HepG2 (cell line): ENCODE data around the gene PRPF4.

Source experiments
- CTCF ChIP-seq: sonication (generic); formaldehyde crosslinking; IDR thresholded peaks from 2 replicates; pipeline ENCODE4 v1.5.0; 2020; ENCODE audit warnings: mild to moderate bottlenecking, missing genetic modification reagents, moderate library complexity
- ESRRA ChIP-seq: sonication (generic); formaldehyde crosslinking; IDR thresholded peaks from 2 replicates; pipeline ENCODE4 v1.5.1; 2020; ENCODE audit warnings: mild to moderate bottlenecking, low read depth, missing genetic modification reagents
- EZH2 ChIP-seq: conservative IDR thresholded peaks from 2 replicates; pipeline ENCODE4 v1.6.1; 2012; ENCODE audit warnings: mild to moderate bottlenecking, low read depth, low read length, moderate library complexity
- HDAC1 ChIP-seq: sonication (generic); formaldehyde crosslinking; IDR thresholded peaks from 2 replicates; pipeline ENCODE4 v1.5.1; 2020; ENCODE audit warnings: mild to moderate bottlenecking, missing genetic modification reagents
- KLF13 ChIP-seq: sonication (generic); formaldehyde crosslinking; IDR thresholded peaks from 2 replicates; pipeline ENCODE4 v1.4.0; 2020; ENCODE audit warnings: mild to moderate bottlenecking, missing genetic modification reagents
- MAZ ChIP-seq, 2 experiments: sonication (generic) in 1 of 2; formaldehyde crosslinking in 1 of 2; IDR thresholded peaks; 2 replicates each; pipeline versions ENCODE4 v1.5.0 to v1.6.1; 2012 to 2020; ENCODE audit warnings: low read depth in 2 of 2, mild to moderate bottlenecking in 2 of 2, borderline replicate concordance in 1 of 2, improper control_type of control experiment in 1 of 2, low read length in 1 of 2, missing genetic modification reagents in 1 of 2, moderate library complexity in 1 of 2
- PRDM15 ChIP-seq: sonication (generic); formaldehyde crosslinking; IDR thresholded peaks from 2 replicates; pipeline ENCODE4 v1.4.0; 2020; ENCODE audit warnings: missing genetic modification reagents
- REST ChIP-seq, 2 experiments: IDR thresholded peaks; 2 replicates each; pipeline ENCODE4 v1.6.1; 2011 to 2012; ENCODE audit warnings: low read length in 2 of 2, borderline replicate concordance in 1 of 2, low read depth in 1 of 2, mild to moderate bottlenecking in 1 of 2, moderate library complexity in 1 of 2
- STAT5B ChIP-seq: sonication (generic); formaldehyde crosslinking; IDR thresholded peaks from 2 replicates; pipeline ENCODE4 v1.4.0; 2020; ENCODE audit warnings: missing genetic modification reagents
- TRIM22 ChIP-seq: fragments of 450-650 bp; IDR thresholded peaks from 2 replicates; pipeline ENCODE4 v1.6.1; 2017
- USF2 ChIP-seq, 2 experiments: sonication (generic) in 1 of 2; formaldehyde crosslinking in 1 of 2; IDR thresholded peaks; 2 replicates each; pipeline versions ENCODE4 v1.5.1 to v1.6.1; 2011 to 2020; ENCODE audit warnings: borderline replicate concordance in 1 of 2, low read depth in 1 of 2, low read length in 1 of 2, mild to moderate bottlenecking in 1 of 2, missing genetic modification reagents in 1 of 2, moderate library complexity in 1 of 2
- ZBTB10 ChIP-seq: sonication (generic); formaldehyde crosslinking; IDR thresholded peaks from 2 replicates; pipeline ENCODE4 v1.4.0; 2020; ENCODE audit warnings: missing genetic modification reagents, borderline replicate concordance
- ZNF17 ChIP-seq: sonication (generic); formaldehyde crosslinking; IDR thresholded peaks from 2 replicates; pipeline ENCODE4 v1.5.0; 2020; ENCODE audit warnings: mild to moderate bottlenecking, missing genetic modification reagents

GRCh38 chr9:113306566-113306965, 31.1 kb downstream of the PRPF4 start:
- TF ChIP-seq HDAC1 (CRISPR knock-in tag) (no peak), TRIM22 (no peak), CTCF (CRISPR knock-in tag) (no peak), STAT5B (CRISPR knock-in tag) (no peak), USF2 (IDR thresholded peaks at IDR 0.05; ENCODE audit: low read depth, low read length) (no peak), USF2 (CRISPR knock-in tag; IDR thresholded peaks at IDR 0.05; ENCODE audit: borderline replicate concordance) (no peak), REST (IDR thresholded peaks at IDR 0.05; ENCODE audit: borderline replicate concordance in 1 of 2, low read depth in 1 of 2, low read length in 2 of 2) (no peak), ZNF17 (CRISPR knock-in tag) (no peak), KLF13 (CRISPR knock-in tag) (no peak), EZH2 (no peak), ZBTB10 (no peak), ESRRA (CRISPR knock-in tag) (no peak), MAZ (IDR thresholded peaks at IDR 0.05; ENCODE audit: borderline replicate concordance, low read depth, low read length) (no peak), MAZ (CRISPR knock-in tag; IDR thresholded peaks at IDR 0.05; ENCODE audit: low read depth) (no peak), PRDM15 (CRISPR knock-in tag) (no peak)
